Measurements from ENCODE around the gene ACOT11. TPM values are rescaled to one million over a fixed set of nuclear protein-coding genes. Genes with fewer than 3 reads are reported as not detected.
A peak's percentile ranks its signal among the peaks of the same experiment; 100 is the strongest.

Gene ACOT11
- 4.7 TPM for total RNA-seq

DNA sequence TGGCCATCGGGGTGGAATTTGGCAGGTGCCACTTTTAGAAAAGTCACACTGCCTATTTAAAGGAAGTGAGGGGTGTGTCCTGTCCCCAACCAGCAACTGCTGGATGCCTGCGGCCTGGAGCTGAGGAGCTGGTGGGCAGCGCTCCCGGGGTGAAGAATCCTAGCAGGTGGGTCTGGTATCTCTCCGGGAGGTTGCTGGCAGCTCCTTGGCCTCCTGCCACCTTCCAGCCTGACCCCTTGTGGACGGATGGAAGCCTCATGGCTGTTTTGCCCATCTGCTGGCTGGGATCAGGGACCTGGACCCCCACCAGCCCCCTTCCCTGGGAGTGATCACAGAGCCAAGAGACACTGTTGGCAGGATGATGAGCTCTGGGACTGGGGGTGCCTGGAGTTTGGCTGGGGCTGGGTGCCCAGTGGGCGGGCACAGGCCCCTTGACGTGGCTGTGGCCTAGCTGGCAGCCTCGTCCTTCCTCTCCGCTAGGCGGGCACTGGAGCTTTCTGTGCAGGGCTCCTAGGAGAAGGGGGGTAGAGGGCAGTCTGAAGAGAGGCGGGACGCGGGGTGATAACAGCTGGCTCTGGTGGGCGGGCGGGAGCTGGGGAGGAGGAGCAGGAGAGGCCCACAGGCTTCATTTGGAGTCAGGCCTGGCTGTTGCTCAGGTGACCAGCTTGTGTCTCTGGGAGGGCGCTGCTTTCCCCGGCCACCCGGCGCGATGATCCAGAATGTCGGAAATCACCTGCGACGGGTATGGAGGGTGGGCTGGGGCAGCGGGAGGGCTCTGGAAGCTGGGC lies at the start of gene ACOT11:
Gene ACOT11 (plus strand): TSS at position 628 of the 788 bp plus-strand sequence. CDS start 82 bp downstream, at position 710.
- peaks cover 0 to 5% (median 0%) of the 10 kb centered on the region in 3 donors for H3K36me3 ChIP-seq (ENCODE audit: control insufficient read depth in 3 of 3, insufficient read depth in 3 of 3, low read length in 3 of 3)
- no peaks in the 10 kb centered on the region for H3K9me3 ChIP-seq (ENCODE audit: control insufficient read depth in 3 of 3, low read length in 3 of 3)
- peak within 1 kb of the TSS; percentile 59 to 91 (median 89) for H3K4me3 ChIP-seq (ENCODE audit: low read length in 3 of 3)
- H3K27ac ChIP-seq (ENCODE audit: low read depth, low read length): peak within 1 kb of the TSS; percentile 94
- peak within 1 kb of the TSS; percentile 71 to 98 (median 88) for H3K9ac ChIP-seq (ENCODE audit: low read depth in 1 of 3, low read length in 3 of 3)
- no peaks in the 10 kb centered on the region for H3K27me3 ChIP-seq (ENCODE audit: control insufficient read depth in 3 of 3, insufficient read depth in 3 of 3, low read length in 3 of 3)
- H3K4me1 ChIP-seq (ENCODE audit: control insufficient read depth in 3 of 3, insufficient read depth in 3 of 3, low read length in 3 of 3): peaks cover 39 to 72% (median 51%) of the 10 kb centered on the region in 3 donors

DNA sequence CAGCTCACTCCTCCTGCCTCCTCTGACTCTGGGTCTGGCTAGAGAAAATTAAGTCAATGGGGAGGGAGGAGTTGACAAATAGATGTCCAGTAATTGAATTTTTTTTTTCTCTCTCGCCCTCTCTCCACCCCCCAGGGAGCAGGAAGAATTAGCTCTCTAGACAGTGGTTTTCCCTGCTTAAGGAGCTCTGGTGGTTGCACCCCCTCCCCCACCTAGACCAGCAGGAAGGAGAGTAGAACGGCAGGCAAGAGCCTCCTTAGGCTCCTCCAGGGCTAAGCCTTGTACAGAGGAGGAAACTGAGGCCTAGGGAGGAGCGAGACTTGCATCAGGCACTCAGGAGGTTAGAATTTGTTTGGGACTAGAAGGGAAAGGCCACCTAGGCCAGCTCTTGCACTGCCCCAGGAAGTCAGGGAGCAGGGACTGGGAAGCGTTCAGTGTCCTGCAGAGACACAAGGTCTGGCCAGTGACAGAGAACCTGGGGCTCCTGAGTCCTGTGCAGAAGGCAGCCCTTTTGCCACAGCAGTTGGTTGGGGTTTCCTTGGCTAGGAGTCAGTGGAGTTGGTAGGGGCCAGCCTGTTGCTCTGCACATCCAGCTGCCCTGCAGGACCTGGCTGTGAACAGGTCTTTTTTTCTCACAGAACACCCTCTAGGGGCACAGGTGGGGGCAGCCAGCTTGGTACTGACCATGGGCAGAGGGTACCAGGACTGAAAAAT lies 49.5 kb upstream of the ACOT11 start:
- H3K4me3 ChIP-seq (ENCODE audit: low read length in 3 of 3): peak overlapping the region in 2 of 3 donors; percentile 45 to 52
- no peak overlapping the region for H3K27ac ChIP-seq (ENCODE audit: low read depth, low read length)
- H3K9ac ChIP-seq (ENCODE audit: low read depth in 1 of 3, low read length in 3 of 3): peak overlapping the region in 1 of 3 donors; percentile 50
- no peaks in the 10 kb centered on the region for H3K9me3 ChIP-seq (ENCODE audit: control insufficient read depth in 3 of 3, low read length in 3 of 3)
- no peaks in the 10 kb centered on the region for H3K36me3 ChIP-seq (ENCODE audit: control insufficient read depth in 3 of 3, insufficient read depth in 3 of 3, low read length in 3 of 3)
- peaks cover 5 to 9% (median 6%) of the 10 kb centered on the region in 3 donors for H3K4me1 ChIP-seq (ENCODE audit: control insufficient read depth in 3 of 3, insufficient read depth in 3 of 3, low read length in 3 of 3)
- peaks cover 15 to 27% (median 22%) of the 10 kb centered on the region in 3 donors for H3K27me3 ChIP-seq (ENCODE audit: control insufficient read depth in 3 of 3, insufficient read depth in 3 of 3, low read length in 3 of 3)

DNA sequence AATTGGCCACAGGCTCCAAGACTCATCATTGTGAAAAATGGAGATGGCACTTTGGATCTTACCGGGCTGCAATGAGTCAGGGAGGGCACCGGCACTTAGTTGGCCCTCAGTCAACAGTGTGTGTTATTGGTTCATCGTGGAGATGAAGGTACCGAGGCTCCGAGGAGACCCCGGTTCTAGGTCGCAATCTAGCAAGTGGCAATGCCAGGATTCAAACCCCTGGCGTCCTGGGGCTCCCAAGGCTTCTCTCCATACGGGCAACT lies 49.0 kb upstream of the ACOT11 start:
- H3K27ac ChIP-seq (ENCODE audit: low read depth, low read length): no peak overlapping the region
- H3K4me1 ChIP-seq (ENCODE audit: control insufficient read depth in 3 of 3, insufficient read depth in 3 of 3, low read length in 3 of 3): peaks cover 5 to 9% (median 6%) of the 10 kb centered on the region in 3 donors
- no peaks in the 10 kb centered on the region for H3K9me3 ChIP-seq (ENCODE audit: control insufficient read depth in 3 of 3, low read length in 3 of 3)
- peaks cover 15 to 27% (median 22%) of the 10 kb centered on the region in 3 donors for H3K27me3 ChIP-seq (ENCODE audit: control insufficient read depth in 3 of 3, insufficient read depth in 3 of 3, low read length in 3 of 3)
- peak overlapping the region in 2 of 3 donors; percentile 45 to 52 for H3K4me3 ChIP-seq (ENCODE audit: low read length in 3 of 3)
- no peaks in the 10 kb centered on the region for H3K36me3 ChIP-seq (ENCODE audit: control insufficient read depth in 3 of 3, insufficient read depth in 3 of 3, low read length in 3 of 3)
- H3K9ac ChIP-seq (ENCODE audit: low read depth in 1 of 3, low read length in 3 of 3): peak overlapping the region in 1 of 3 donors; percentile 50

DNA sequence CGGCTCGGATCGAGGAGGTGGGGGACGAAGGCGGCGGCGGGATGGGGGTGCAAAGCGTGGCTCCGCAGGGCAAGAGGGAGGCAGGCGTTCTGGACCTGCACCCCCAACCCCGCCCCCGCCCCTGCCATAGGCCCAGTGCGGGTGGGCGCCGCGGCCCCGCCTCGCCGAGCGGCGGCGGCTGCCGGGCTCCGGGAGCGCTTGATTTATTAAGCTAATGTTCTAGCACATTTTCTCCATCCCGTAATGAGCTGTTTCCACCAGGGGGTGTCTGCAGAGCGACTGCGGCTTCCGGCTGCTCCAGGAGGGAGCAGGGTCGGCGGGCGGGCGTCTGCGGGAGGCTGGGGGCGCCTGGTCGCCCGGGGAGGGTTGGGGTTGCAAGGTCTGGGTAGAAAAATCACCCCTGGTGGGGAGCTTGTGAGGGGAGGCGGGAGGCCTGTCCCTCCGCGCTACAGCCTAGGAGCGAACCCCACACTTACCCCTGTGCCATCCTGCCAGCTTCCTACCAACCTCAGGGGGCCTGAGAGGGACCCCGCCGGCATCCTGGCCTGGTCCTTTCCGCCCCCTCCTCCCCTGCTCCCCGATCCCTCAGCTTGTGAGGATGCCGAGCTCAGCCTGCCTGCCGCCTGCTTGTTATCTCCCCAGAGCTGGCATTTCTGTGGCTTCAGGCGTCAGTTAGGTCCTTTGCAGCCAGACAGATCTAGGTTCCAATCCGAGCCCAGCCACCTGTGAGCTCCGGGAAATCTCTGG lies 48.5 kb upstream of the ACOT11 start:
- Histone ChIP-seq H3K9ac (ENCODE audit: low read depth in 1 of 3, low read length in 3 of 3) (peak overlapping the region in 1 of 3 donors; percentile 50), H3K27me3 (ENCODE audit: control insufficient read depth in 3 of 3, insufficient read depth in 3 of 3, low read length in 3 of 3) (peaks cover 15 to 27% (median 22%) of the 10 kb centered on the region in 3 donors), H3K4me3 (ENCODE audit: low read length in 3 of 3) (peak overlapping the region in 2 of 3 donors; percentile 45 to 52), H3K9me3 (ENCODE audit: control insufficient read depth in 3 of 3, low read length in 3 of 3) (no peaks in the 10 kb centered on the region), H3K4me1 (ENCODE audit: control insufficient read depth in 3 of 3, insufficient read depth in 3 of 3, low read length in 3 of 3) (peaks cover 5 to 9% (median 6%) of the 10 kb centered on the region in 3 donors), H3K27ac (ENCODE audit: low read depth, low read length) (no peak overlapping the region), H3K36me3 (ENCODE audit: control insufficient read depth in 3 of 3, insufficient read depth in 3 of 3, low read length in 3 of 3) (no peaks in the 10 kb centered on the region)

DNA sequence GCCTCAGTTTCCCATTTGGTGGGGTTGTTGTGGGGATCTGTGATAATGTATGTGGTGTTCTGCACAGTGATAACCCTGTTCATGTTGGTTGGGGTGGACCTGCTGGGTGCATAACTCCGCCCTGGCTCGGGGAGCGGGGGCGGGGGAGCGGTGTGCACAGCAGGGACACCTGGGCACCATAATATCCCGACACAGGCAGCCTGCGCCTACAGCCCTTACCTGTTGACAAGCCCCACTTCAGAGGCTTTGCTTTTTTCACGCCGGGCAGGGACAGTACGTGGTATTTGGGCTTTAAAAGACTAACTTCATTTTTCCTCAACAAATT lies 48.0 kb upstream of the ACOT11 start:
- H3K4me3 ChIP-seq (ENCODE audit: low read length in 3 of 3): no peak overlapping the region
- peak overlapping the region in 1 of 3 donors; percentile 45 for H3K9ac ChIP-seq (ENCODE audit: low read depth in 1 of 3, low read length in 3 of 3)
- H3K36me3 ChIP-seq (ENCODE audit: control insufficient read depth in 3 of 3, insufficient read depth in 3 of 3, low read length in 3 of 3): no peaks in the 10 kb centered on the region
- no peaks in the 10 kb centered on the region for H3K9me3 ChIP-seq (ENCODE audit: control insufficient read depth in 3 of 3, low read length in 3 of 3)
- H3K27me3 ChIP-seq (ENCODE audit: control insufficient read depth in 3 of 3, insufficient read depth in 3 of 3, low read length in 3 of 3): peaks cover 15 to 27% (median 22%) of the 10 kb centered on the region in 3 donors
- H3K4me1 ChIP-seq (ENCODE audit: control insufficient read depth in 3 of 3, insufficient read depth in 3 of 3, low read length in 3 of 3): peaks cover 5 to 9% (median 6%) of the 10 kb centered on the region in 3 donors
- H3K27ac ChIP-seq (ENCODE audit: low read depth, low read length): no peak overlapping the region

DNA sequence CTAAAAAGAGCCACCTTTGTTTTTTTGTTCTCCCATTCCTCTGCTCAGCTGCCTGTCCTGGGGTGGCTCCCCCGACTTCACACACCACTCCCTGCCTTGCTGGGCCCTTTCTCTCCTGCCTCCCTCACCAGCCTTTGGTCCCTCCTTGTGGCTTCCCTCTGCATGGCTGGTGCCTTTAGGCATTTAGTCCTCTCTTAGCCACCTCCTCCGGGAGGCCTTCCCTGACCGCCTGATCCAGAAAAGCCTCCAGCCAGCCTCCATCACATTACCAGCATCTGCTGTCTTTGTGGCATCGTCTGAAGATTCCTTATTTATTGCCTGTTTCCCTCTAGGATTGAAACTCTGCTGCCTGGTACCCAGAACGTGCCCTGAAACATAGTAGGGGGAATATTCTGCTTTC lies 46.2 kb upstream of the ACOT11 start:
- Histone ChIP-seq H3K27me3 (ENCODE audit: control insufficient read depth in 3 of 3, insufficient read depth in 3 of 3, low read length in 3 of 3) (peaks cover 15 to 27% (median 22%) of the 10 kb centered on the region in 3 donors), H3K27ac (ENCODE audit: low read depth, low read length) (no peak overlapping the region), H3K9me3 (ENCODE audit: control insufficient read depth in 3 of 3, low read length in 3 of 3) (no peaks in the 10 kb centered on the region), H3K4me3 (ENCODE audit: low read length in 3 of 3) (no peak overlapping the region), H3K9ac (ENCODE audit: low read depth in 1 of 3, low read length in 3 of 3) (no peak overlapping the region), H3K36me3 (ENCODE audit: control insufficient read depth in 3 of 3, insufficient read depth in 3 of 3, low read length in 3 of 3) (no peaks in the 10 kb centered on the region), H3K4me1 (ENCODE audit: control insufficient read depth in 3 of 3, insufficient read depth in 3 of 3, low read length in 3 of 3) (peaks cover 5 to 9% (median 6%) of the 10 kb centered on the region in 3 donors)

DNA sequence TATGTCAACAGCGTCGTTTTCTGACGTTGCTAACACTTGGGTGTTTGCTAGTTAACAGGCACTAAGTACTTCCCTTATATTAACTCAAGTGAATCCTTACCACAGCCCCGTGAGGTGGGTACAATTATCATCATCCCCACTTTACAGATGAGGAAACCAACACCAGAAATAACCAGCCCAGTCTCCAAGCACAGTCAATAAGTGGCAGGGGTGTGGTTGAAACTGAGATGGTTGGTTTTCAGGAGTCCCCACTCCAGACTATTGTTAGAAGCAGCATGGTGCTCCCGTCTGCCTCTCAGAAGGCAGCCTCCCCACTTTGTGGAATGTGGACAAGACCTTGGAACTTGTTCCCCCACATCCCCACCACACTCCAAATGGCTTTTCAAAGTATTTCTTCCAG lies 45.7 kb upstream of the ACOT11 start:
- no peak overlapping the region for H3K9ac ChIP-seq (ENCODE audit: low read depth in 1 of 3, low read length in 3 of 3)
- peaks cover 5 to 9% (median 6%) of the 10 kb centered on the region in 3 donors for H3K4me1 ChIP-seq (ENCODE audit: control insufficient read depth in 3 of 3, insufficient read depth in 3 of 3, low read length in 3 of 3)
- H3K27me3 ChIP-seq (ENCODE audit: control insufficient read depth in 3 of 3, insufficient read depth in 3 of 3, low read length in 3 of 3): peaks cover 15 to 27% (median 22%) of the 10 kb centered on the region in 3 donors

DNA sequence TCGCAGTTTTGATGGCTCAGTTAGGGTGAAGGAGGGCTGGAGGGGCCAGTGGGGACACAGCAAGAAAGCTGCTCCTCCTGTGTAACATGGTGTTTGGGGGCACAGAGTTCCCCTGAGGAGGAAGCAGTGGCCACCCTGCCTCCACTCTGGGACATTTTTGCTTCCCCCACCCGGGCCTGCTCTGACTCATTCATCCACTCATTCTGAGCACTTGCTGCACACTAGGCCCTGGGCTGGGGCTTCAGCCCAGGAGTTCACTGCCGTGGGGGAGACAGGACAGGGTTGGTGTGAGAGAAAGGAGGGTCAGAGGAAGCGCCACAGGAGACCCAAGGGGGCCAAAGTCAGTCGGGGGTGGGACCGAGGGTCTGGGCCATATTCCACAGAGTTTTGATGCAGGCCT lies 41.4 kb upstream of the ACOT11 start:
- no peaks in the 10 kb centered on the region for H3K36me3 ChIP-seq (ENCODE audit: control insufficient read depth in 3 of 3, insufficient read depth in 3 of 3, low read length in 3 of 3)
- H3K27ac ChIP-seq (ENCODE audit: low read depth, low read length): no peak overlapping the region
- H3K4me1 ChIP-seq (ENCODE audit: control insufficient read depth in 3 of 3, insufficient read depth in 3 of 3, low read length in 3 of 3): no peaks in the 10 kb centered on the region
- no peak overlapping the region for H3K9ac ChIP-seq (ENCODE audit: low read depth in 1 of 3, low read length in 3 of 3)
- peaks cover 3 to 8% (median 6%) of the 10 kb centered on the region in 3 donors for H3K27me3 ChIP-seq (ENCODE audit: control insufficient read depth in 3 of 3, insufficient read depth in 3 of 3, low read length in 3 of 3)
- no peak overlapping the region for H3K4me3 ChIP-seq (ENCODE audit: low read length in 3 of 3)
- H3K9me3 ChIP-seq (ENCODE audit: control insufficient read depth in 3 of 3, low read length in 3 of 3): no peaks in the 10 kb centered on the region

More for the DNA sequence above, 45.7 kb upstream of the ACOT11 start:
- Histone ChIP-seq H3K4me3 (ENCODE audit: low read length in 3 of 3) (no peak overlapping the region), H3K9me3 (ENCODE audit: control insufficient read depth in 3 of 3, low read length in 3 of 3) (no peaks in the 10 kb centered on the region), H3K36me3 (ENCODE audit: control insufficient read depth in 3 of 3, insufficient read depth in 3 of 3, low read length in 3 of 3) (no peaks in the 10 kb centered on the region), H3K27ac (ENCODE audit: low read depth, low read length) (no peak overlapping the region)

DNA sequence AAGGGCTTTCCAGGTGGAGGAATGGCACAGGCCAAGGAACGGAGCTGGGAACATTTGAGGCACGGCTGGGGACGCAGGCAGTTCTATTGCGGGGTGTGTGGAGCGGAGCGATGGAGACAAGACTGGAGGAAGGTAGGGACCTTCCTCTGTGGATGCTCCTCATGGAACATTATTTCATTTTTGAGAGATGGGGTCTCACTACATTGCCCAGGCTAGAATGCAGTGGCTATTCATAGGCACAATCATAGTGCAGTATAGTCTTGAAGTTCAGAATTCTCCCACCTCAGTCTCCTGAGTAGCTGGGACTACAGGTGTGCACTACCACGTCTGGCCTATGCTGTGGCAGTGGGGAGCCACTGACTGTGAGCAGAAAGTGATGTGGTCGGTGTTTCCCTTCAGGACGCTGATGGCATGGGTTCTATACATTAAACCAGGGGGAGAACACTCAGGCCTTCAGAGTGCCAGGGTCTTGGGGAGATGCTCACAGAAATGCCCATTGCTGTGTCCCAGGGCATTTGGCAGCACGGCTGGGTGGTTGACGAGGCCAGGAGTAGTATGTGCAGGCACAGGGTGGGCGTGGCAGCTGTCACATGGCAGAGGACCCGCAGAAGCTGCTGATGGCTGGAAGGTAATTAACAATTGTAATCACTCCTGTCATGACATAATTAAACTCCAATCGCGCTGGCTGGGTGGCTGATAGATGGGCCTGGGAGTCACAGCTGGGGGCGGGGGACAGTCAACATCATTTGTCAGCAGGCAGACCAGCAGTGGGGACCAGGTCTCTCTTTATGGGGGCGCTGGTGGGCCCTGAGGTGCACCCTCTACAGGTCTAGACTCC lies 40.8 kb upstream of the ACOT11 start:
- Histone ChIP-seq H3K27me3 (ENCODE audit: control insufficient read depth in 3 of 3, insufficient read depth in 3 of 3, low read length in 3 of 3) (peaks cover 0 to 4% (median 1%) of the 10 kb centered on the region in 3 donors), H3K27ac (ENCODE audit: low read depth, low read length) (no peak overlapping the region), H3K9me3 (ENCODE audit: control insufficient read depth in 3 of 3, low read length in 3 of 3) (no peaks in the 10 kb centered on the region), H3K36me3 (ENCODE audit: control insufficient read depth in 3 of 3, insufficient read depth in 3 of 3, low read length in 3 of 3) (no peaks in the 10 kb centered on the region), H3K4me3 (ENCODE audit: low read length in 3 of 3) (no peak overlapping the region), H3K9ac (ENCODE audit: low read depth in 1 of 3, low read length in 3 of 3) (no peak overlapping the region), H3K4me1 (ENCODE audit: control insufficient read depth in 3 of 3, insufficient read depth in 3 of 3, low read length in 3 of 3) (no peaks in the 10 kb centered on the region)
